ENCODE results near the gene RNASE13. TPM values are rescaled to one million over a fixed set of nuclear protein-coding genes. Genes with fewer than 3 reads are reported as not detected.
A peak's percentile ranks its signal among the peaks of the same experiment; 100 is the strongest.
"Not testable (repeated sequence)": the region's sequence is repeated elsewhere in the genome, so short reads cannot be mapped to it uniquely, and the experiment has no call there.

RNASE13 gene
- polyA plus RNA-seq, 1 donor, result 0.68 TPM

DNA sequence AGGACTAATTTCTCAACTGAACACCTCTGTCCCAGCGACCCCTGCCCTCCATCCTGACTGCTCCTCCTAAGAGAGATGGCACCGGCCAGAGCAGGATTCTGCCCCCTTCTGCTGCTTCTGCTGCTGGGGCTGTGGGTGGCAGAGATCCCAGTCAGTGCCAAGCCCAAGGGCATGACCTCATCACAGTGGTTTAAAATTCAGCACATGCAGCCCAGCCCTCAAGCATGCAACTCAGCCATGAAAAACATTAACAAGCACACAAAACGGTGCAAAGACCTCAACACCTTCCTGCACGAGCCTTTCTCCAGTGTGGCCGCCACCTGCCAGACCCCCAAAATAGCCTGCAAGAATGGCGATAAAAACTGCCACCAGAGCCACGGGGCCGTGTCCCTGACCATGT, 8.3 kb upstream of the RNASE13 start:
- no peak for DNase-seq

- no peak for DNase-seq
Observed at GRCh38 chr14:21041676-21042433, 7.2 kb upstream of the RNASE13 start, which contains the start of gene RNASE7. Gene RNASE7 (plus strand): TSS chr14:21042362. CDS start chr14:21042993, 631 bp downstream.

DNA sequence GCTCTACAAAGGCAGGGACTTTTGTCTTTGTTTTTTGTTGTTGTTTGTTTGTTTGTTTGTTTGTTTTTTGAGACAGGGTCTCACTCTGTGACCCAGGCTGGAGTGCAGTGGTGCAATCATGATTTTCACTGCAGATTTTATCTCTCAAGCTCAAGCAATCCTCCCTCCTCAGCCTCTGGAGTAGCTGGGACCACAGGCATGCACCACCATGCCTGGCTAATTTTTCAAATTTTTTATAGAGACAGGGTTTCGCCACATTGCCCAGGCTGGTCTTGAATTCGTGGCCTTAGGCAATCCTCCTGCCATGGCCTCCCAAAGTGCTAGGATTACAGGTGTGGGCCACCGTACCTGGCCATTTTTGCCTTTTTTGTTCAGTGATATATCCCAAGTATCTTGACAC, 6.3 kb upstream of the RNASE13 start:
- DNase-seq, result not testable (repeated sequence)

DNA sequence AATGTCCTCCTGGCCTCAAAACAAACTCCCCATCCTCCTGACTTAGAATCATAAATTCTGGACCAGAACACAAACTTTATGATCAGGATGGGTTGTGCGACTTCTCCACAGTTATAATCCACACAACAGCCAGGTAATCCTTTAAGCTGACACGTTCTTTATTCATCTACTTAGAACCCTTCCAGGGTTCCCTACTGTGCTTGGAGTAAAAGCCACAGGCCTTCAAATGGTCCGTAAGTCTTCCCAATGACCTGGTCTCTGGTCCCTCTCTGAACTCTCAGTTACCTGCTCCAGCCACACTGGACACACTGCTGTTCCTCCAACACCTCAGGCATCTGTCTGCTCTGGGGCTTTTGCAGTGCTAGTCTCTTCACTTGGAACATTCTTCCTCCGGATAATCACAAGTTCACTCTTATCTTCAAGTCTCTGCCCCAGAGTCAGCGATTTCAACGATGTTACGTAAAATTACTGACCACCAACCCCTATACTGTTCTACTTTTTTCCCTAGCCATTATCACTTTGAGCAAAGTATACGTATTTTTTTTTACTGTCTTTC, 5.8 kb upstream of the RNASE13 start:
- no peak for DNase-seq

GRCh38 chr14:21039585-21040369, 5.2 kb upstream of the RNASE13 start:
- DNase-seq, result peak; percentile 80

GRCh38 chr14:21038441-21039422, 4.1 kb upstream of the RNASE13 start:
- no peak for DNase-seq

GRCh38 chr14:21037156-21037555, 2.5 kb upstream of the RNASE13 start:
- no peak for DNase-seq

DNA sequence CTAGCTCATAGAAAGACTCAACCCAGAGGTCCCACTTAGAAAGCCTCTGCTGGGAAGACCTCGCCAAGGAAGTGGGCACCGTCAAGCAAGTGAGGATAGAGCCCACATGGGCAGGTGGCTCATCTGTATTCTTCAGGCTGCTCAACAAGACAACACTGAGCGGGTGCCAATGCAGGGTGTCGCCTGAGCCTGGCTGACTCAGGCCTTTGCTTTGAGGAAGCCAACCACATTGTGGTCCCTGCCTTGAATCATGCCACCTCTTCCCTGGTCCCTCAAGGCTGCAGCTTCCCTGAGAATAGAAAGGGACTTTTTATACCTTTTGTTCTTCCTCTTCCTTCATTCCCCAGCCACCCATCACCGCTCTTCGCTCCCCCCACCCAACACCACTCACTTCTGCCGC, 2.1 kb upstream of the RNASE13 start:
- no peak for DNase-seq

DNA sequence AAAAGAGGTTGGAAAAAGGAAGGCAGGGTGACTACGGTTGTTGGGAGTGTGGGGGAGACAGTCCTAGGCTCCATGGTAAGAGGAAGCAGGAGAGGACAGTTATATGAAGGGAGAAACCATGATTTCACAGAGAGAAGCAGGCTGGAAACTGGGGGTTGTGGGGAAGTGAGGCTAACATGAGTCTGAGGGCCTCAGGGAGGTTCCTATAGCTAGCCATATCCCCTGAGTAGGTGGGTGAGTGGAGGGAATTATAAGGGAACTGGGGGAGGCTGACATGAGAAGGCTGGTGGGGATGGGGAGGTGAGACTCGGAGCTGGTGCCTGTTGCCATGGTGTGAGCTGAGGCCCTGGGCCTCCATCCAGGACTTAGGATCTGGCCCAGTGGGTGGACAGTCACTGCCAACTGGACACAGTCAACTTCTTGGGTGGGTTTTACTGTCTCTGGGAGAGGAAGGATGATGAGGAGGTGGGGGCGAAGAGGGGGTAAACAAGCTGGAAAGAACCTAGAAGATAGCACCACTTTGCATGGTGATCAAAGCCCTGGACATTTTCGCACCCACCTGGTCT, 1.4 kb downstream of the RNASE13 start:
- no peak for DNase-seq

DNA sequence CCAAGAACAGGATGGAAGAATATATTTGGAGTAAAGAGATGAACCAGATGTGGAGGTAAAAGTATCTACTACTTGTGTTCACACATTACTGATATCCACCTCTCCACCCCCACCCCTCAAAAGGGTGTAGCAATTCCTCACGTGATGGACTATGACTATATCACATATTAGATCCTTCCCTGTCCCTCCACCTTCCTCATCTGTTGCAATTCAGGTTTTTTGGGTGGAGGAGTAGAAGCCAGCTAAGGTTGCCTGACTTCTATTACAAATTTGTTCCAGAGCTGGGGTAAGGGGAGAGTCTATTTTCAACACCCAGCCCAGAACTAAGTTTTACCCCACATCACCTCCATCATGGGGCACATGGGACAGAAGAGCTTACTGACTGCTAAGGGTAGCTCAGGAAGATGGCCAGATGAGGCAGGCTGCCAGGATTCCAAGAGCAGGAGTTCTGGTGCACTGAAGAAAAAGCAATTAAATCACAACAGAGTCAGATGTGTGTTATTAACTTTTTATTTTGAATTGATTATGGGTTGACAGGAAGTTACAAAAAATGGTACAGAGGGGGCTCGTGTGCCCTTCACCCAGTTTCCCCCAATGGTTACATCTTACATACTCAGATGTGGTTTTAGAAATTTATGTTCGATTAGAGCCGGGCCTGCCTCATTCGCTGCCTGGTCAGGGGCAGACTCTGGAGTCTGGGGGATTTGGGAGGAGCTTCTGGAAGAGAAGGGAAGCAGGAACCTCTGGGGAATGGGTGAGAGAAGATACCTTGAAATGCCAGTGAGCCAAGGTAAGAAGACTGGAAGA, 2.1 kb downstream of the RNASE13 start:
- no peak for DNase-seq

- DNase-seq, result no peak
Observed at GRCh38 chr14:21030531-21030930, 4.1 kb downstream of the RNASE13 start.

GRCh38 chr14:21029917-21030316, 4.7 kb downstream of the RNASE13 start, which contains the start of gene TPPP2:
Gene TPPP2 (plus strand): TSS chr14:21030217. CDS start chr14:21030582, 365 bp downstream.
- no peak for DNase-seq

- DNase-seq, result no peak
Observed at GRCh38 chr14:21026988-21027315, 7.7 kb downstream of the RNASE13 start.

DNA sequence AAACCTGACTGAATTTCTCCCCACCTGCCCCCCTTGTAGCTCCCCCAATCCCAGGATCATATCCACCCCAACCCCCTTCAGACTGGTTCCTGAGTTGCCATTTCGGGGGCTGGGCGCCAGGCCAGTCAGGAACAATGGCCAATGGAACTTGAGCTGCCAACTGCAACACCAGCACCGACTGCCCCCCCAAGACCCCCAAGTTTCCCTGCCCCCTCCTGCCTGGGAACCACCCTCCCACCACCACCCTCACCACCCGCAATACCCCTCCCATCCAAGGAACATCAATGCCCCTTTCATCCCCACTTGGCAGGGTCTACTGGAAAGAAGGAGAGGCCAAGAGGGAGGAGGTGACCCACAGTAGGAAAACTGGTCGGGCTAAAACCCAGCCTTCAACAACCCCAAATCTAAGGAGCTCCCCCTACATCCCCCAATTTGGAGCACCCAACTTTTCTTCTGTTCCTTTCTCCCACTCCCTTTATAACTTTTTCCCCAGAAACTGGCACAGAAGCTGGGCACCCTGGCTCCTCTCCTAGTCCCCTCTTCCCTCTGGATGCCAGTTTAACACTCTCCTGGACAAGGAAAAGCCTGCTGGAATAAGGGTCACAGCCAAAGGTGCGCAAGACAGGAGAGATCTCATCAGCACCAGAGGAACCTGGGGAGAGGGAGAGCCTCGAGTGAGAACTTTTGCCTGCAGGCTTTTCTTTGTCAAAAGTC, 8.2 kb downstream of the RNASE13 start:
- no peak for DNase-seq

GRCh38 chr14:21025371-21026273, 9.0 kb downstream of the RNASE13 start:
- no peak for DNase-seq

GRCh38 chr14:21024585-21025370, 9.8 kb downstream of the RNASE13 start, which contains the start of gene NDRG2:
Gene NDRG2 (minus strand): TSS chr14:21025061. CDS start chr14:21023315, 1,746 bp downstream.
- DNase-seq, result peak; percentile 77

GRCh38 chr14:21023817-21024584, 10.6 kb downstream of the RNASE13 start:
- no peak for DNase-seq
